Upper lobe of left lung (tissue), 4 donors: ENCODE measurements around the gene FLAD1.

Experiments
- CTCF ChIP-seq, 6 experiments: fragments of 450-650 bp in 4 of 6; fragments of 200-600 bp in 2 of 6; sonication (generic) in 2 of 6; IDR thresholded peaks; one replicate each; pipeline ENCODE4 v1.5.1; 2016 to 2019; ENCODE audit warnings: antibody characterized with exemption in 6 of 6
- EP300 ChIP-seq, 4 donors: sonication (generic); formaldehyde crosslinking; IDR thresholded peaks; one replicate each; pipeline ENCODE4 v1.5.1; 2017; ENCODE audit warnings: antibody characterized with exemption in 4 of 4, control low read depth in 2 of 4
- POLR2A ChIP-seq, 4 donors: fragments of 450-650 bp; IDR thresholded peaks; one replicate each; pipeline ENCODE4 v1.5.1; 2016 to 2017; ENCODE audit warnings: antibody characterized with exemption in 4 of 4, mild to moderate bottlenecking in 2 of 4
- POLR2AphosphoS5 ChIP-seq, 2 donors: sonication (generic); formaldehyde crosslinking; IDR thresholded peaks; one replicate each; pipeline ENCODE4 v1.5.1; 2017; ENCODE audit warnings: antibody characterized with exemption in 2 of 2

- TF ChIP-seq POLR2AphosphoS5 (IDR thresholded peaks at IDR 0.05) (no peak), CTCF (IDR thresholded peaks at IDR 0.05) (no peak), POLR2A (IDR thresholded peaks at IDR 0.05) (no peak), EP300 (IDR thresholded peaks at IDR 0.05) (no peak)
These were observed 48.7 kb upstream of the FLAD1 start for GRCh38 chr1:154934358-154934948.
